ENCODE results near the gene TXNDC17. TPM values are rescaled to one million over a fixed set of nuclear protein-coding genes. Genes with fewer than 3 reads are reported as not detected.

TXNDC17 gene
- total and polyA plus RNA-seq, 2 donors (not counting 1 experiment from before 2014, with no cell fraction given) = 87.5 to 243 TPM

DNA sequence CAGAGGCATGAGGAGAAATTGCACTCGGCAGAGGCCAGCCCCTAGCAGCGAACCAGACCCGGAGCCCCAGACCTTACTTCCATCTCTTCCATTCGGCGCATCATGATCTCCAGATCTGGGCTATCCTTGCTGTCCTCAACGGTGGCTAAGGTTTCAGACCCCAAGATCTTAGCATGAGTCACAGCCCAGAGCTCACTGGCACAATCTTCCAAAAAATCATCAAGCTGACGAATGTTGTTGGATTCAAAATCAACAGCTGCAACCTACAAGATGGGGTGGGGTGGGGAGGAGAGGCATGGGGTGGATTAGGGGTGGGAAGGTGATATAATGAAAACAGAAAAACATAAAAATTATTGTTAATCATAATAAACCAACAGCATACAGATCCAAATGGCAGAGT, 44.8 kb upstream of the TXNDC17 start:
- H4K20me1 ChIP-seq (ENCODE audit: control insufficient read depth, extremely low read depth, insufficient read depth, low read length) = no peaks in the 10 kb centered on the region
- peaks cover 7% of the 10 kb centered on the region for H3K4me1 ChIP-seq (ENCODE audit: control insufficient read depth, extremely low read depth, insufficient read depth, low read length)
- H3K27ac ChIP-seq (ENCODE audit: insufficient read depth, low read length) = no peak overlapping the region
- H3K4me2 ChIP-seq (ENCODE audit: extremely low read depth, insufficient read depth, low read length) = no peak overlapping the region
- no peak overlapping the region for H3K4me3 ChIP-seq (replicated peaks in 1 of 4; ENCODE audit: control extremely low read depth in 1 of 4, insufficient read depth in 1 of 4, low read depth in 3 of 4, low read length in 4 of 4)
- no peak overlapping the region for H3K9ac ChIP-seq (ENCODE audit: insufficient read depth, low read length)
- no peaks in the 10 kb centered on the region for H3K79me2 ChIP-seq (ENCODE audit: control insufficient read depth, insufficient read depth, low read length)
- H2AFZ ChIP-seq (ENCODE audit: low read length) = no peak overlapping the region
- H3K9me3 ChIP-seq (ENCODE audit: control insufficient read depth, insufficient read depth, low read depth, low read length) = no peaks in the 10 kb centered on the region
- H3K36me3 ChIP-seq (ENCODE audit: control insufficient read depth, insufficient read depth, low read length) = peaks cover 3% of the 10 kb centered on the region
- H3K27me3 ChIP-seq (ENCODE audit: control insufficient read depth, insufficient read depth, low read length) = no peaks in the 10 kb centered on the region
- no peak for TF ChIP-seq EZH2 (IDR thresholded peaks at IDR 0.05; ENCODE audit: low read length, missing control alignments)
- DNase-seq (ENCODE audit: low read depth in 2 of 2) = no peak

DNA sequence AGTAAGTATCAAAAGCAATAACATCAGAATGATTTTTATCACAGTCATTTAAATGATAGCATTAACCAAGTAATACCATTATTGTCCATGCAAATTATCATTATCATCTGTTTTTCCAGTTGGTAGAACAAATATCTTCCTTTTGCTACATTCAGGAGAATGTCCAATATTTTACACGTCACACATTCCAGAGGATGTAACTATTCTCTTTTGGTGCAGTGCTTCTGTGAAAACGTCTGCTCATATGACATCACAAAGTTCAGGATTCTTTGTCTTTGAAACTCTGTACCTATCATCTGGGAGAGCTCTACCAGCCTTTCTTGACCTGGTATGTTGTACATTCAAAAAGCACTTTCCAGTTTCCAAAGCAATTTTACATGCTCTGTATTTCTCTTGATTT, 44.3 kb upstream of the TXNDC17 start:
- H2AFZ ChIP-seq (ENCODE audit: low read length) = no peak overlapping the region
- no peak overlapping the region for H3K4me3 ChIP-seq (replicated peaks in 1 of 4; ENCODE audit: control extremely low read depth in 1 of 4, insufficient read depth in 1 of 4, low read depth in 3 of 4, low read length in 4 of 4)
- H3K27ac ChIP-seq (ENCODE audit: insufficient read depth, low read length) = no peak overlapping the region
- no peak overlapping the region for H3K9ac ChIP-seq (ENCODE audit: insufficient read depth, low read length)
- peaks cover 3% of the 10 kb centered on the region for H3K36me3 ChIP-seq (ENCODE audit: control insufficient read depth, insufficient read depth, low read length)
- no peaks in the 10 kb centered on the region for H3K79me2 ChIP-seq (ENCODE audit: control insufficient read depth, insufficient read depth, low read length)
- peaks cover 5% of the 10 kb centered on the region for H3K4me1 ChIP-seq (ENCODE audit: control insufficient read depth, extremely low read depth, insufficient read depth, low read length)
- H3K27me3 ChIP-seq (ENCODE audit: control insufficient read depth, insufficient read depth, low read length) = no peaks in the 10 kb centered on the region
- TF ChIP-seq, protein P1, sequence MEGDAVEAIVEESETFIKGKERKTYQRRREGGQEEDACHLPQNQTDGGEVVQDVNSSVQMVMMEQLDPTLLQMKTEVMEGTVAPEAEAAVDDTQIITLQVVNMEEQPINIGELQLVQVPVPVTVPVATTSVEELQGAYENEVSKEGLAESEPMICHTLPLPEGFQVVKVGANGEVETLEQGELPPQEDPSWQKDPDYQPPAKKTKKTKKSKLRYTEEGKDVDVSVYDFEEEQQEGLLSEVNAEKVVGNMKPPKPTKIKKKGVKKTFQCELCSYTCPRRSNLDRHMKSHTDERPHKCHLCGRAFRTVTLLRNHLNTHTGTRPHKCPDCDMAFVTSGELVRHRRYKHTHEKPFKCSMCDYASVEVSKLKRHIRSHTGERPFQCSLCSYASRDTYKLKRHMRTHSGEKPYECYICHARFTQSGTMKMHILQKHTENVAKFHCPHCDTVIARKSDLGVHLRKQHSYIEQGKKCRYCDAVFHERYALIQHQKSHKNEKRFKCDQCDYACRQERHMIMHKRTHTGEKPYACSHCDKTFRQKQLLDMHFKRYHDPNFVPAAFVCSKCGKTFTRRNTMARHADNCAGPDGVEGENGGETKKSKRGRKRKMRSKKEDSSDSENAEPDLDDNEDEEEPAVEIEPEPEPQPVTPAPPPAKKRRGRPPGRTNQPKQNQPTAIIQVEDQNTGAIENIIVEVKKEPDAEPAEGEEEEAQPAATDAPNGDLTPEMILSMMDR (conservative IDR thresholded peaks at IDR 0.05 in 1 of 2, IDR thresholded peaks at IDR 0.05 in 1 of 2; ENCODE audit: low read depth in 1 of 2, low read length in 2 of 2) = no peak
- TF ChIP-seq EZH2 (IDR thresholded peaks at IDR 0.05; ENCODE audit: low read length, missing control alignments) = no peak
- no peaks in the 10 kb centered on the region for H4K20me1 ChIP-seq (ENCODE audit: control insufficient read depth, extremely low read depth, insufficient read depth, low read length)
- DNase-seq (ENCODE audit: low read depth in 2 of 2) = no peak
- H3K4me2 ChIP-seq (ENCODE audit: extremely low read depth, insufficient read depth, low read length) = no peak overlapping the region
- no peaks in the 10 kb centered on the region for H3K9me3 ChIP-seq (ENCODE audit: control insufficient read depth, insufficient read depth, low read depth, low read length)

DNA sequence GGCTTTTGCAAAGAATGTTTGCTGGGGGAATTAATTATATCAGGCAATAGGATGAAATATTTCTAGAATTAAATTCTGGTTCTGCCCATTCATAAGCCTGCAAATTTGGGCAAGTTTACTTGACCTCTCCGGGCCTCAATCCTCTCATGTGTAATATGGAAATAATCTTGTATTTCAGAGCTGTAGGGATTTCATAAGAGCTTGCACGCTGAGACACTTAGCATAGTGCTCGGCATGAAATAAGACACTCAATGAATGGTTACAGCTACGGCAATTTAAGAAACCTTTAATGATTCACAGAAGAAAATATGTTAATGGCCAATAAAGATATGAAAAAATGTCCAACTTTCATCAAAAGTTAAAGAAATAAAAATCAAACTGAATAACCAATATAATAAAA, 43.9 kb upstream of the TXNDC17 start:
- H3K79me2 ChIP-seq (ENCODE audit: control insufficient read depth, insufficient read depth, low read length) = no peaks in the 10 kb centered on the region
- no peaks in the 10 kb centered on the region for H3K27me3 ChIP-seq (ENCODE audit: control insufficient read depth, insufficient read depth, low read length)
- H3K9ac ChIP-seq (ENCODE audit: insufficient read depth, low read length) = no peak overlapping the region
- TF ChIP-seq EZH2 (IDR thresholded peaks at IDR 0.05; ENCODE audit: low read length, missing control alignments) = no peak
- TF ChIP-seq, protein P1 (conservative IDR thresholded peaks at IDR 0.05 in 1 of 2, IDR thresholded peaks at IDR 0.05 in 1 of 2; ENCODE audit: low read depth in 1 of 2, low read length in 2 of 2) = no peak
- no peak overlapping the region for H3K27ac ChIP-seq (ENCODE audit: insufficient read depth, low read length)
- no peaks in the 10 kb centered on the region for H3K9me3 ChIP-seq (ENCODE audit: control insufficient read depth, insufficient read depth, low read depth, low read length)
- peaks cover 2% of the 10 kb centered on the region for H3K4me1 ChIP-seq (ENCODE audit: control insufficient read depth, extremely low read depth, insufficient read depth, low read length)
- H3K4me2 ChIP-seq (ENCODE audit: extremely low read depth, insufficient read depth, low read length) = no peak overlapping the region
- no peak overlapping the region for H3K4me3 ChIP-seq (replicated peaks in 1 of 4; ENCODE audit: control extremely low read depth in 1 of 4, insufficient read depth in 1 of 4, low read depth in 3 of 4, low read length in 4 of 4)
- H3K36me3 ChIP-seq (ENCODE audit: control insufficient read depth, insufficient read depth, low read length) = peaks cover 2% of the 10 kb centered on the region
- H4K20me1 ChIP-seq (ENCODE audit: control insufficient read depth, extremely low read depth, insufficient read depth, low read length) = no peaks in the 10 kb centered on the region
- no peak overlapping the region for H2AFZ ChIP-seq (ENCODE audit: low read length)
- DNase-seq (ENCODE audit: low read depth in 2 of 2) = no peak

All from fibroblast of lung (primary cell).